HG02571 (cell line): ENCODE measurements around the gene OR1D5.
"Not testable (repeated sequence)": the region's sequence is repeated elsewhere in the genome, so short reads cannot be mapped to it uniquely, and the experiment has no call there.

Experiments used
- ATAC-seq: cut with Tn5 transposase; IDR thresholded peaks from one replicate; pipeline ENCODE4 v1.9.1; 2021; ENCODE audit warnings: mild to moderate bottlenecking, moderate library complexity; ENCODE audit not compliant: unreplicated experiment

The OR1D5 gene, protein sequence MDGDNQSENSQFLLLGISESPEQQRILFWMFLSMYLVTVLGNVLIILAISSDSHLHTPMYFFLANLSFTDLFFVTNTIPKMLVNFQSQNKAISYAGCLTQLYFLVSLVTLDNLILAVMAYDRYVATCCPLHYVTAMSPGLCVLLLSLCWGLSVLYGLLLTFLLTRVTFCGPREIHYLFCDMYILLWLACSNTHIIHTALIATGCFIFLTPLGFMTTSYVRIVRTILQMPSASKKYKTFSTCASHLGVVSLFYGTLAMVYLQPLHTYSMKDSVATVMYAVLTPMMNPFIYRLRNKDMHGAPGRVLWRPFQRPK

DNA sequence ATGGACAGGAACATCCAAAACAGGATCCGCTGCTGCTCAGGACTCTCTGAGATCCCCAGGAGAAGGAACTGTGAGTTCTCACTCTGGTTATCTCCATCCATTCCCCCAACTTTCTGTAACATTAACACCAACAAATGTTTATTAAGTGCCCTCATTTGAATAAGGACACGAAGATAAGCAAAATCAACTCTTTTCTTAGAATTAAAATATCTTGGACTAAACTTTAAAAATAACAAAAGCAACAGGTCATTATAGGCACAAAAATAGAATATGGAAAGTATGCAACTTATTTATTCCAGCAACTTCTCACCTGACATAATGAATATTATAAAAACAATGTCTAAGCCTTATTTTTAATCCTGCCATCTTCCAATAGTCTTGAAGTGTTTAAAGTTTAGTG, at the start of gene OR1D5:
Gene OR1D5, minus strand, starts transcription at position 101 of the 400 bp plus-strand sequence. Its CDS starts 0 bp downstream, at position 101.
- ATAC-seq: not testable (repeated sequence)

DNA sequence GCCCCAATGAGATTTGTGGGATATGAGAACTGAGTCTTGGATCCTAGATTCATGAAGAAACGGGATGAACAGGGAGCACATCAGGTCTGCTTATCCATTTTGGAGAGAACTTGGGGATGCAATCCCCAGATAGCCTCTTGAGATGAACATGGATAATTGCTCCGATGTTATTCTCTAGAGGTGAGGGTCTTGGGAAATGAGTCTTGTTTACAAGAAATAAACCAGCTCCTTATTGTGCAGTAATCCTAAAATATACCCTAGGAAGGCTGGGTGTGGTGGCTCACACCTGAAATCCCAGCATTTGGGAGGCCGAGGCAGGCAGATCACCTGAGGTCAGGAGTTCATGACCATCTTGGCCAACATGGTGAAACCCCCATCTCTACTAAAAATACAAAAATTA, 40.9 kb upstream of the OR1D5 start, which contains the start of gene OR1D2:
Gene OR1D2, minus strand, starts transcription at position 101 of the 400 bp plus-strand sequence. CDS start 11,426 bp downstream, outside the sequence.
- ATAC-seq: no peak

DNA sequence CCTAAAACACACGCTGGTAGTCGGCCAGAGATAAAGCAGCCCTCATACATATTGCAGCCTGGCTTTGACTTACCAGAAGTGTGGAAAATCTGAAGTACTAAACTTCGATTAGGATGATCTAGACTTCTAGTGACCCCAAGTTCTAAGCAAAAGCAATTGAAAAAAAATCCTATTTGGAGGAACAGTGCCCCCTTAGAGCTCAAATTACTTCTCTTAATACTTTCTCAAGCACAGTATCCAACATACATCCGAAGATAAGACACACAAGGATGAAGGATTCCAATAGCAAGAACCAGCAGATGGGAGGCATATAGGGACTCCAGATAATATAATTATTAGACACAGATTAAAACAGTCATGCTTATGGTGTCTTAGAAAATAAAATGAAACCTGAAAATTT, 10.4 kb upstream of the OR1D5 start:
- not testable (repeated sequence) for ATAC-seq

DNA sequence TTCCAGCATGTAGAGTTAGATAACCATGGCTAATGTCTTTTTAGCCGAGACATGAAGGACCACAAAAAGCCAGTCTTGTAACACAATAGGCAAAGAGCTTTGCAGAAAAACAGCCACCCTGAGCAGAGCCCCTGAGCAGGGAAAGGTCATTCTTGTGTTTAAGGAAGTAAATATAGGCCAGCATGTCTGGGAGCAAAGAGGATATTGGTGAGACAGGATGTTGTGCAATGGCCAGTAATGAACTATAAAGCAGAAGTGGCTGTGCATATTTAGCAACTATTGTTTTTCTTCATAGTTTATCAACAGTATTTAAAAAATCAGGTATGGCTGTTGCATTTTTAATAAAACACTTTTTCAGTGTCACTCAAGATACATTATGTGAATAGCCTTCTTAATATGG, 1.8 kb upstream of the OR1D5 start:
- ATAC-seq: not testable (repeated sequence)

DNA sequence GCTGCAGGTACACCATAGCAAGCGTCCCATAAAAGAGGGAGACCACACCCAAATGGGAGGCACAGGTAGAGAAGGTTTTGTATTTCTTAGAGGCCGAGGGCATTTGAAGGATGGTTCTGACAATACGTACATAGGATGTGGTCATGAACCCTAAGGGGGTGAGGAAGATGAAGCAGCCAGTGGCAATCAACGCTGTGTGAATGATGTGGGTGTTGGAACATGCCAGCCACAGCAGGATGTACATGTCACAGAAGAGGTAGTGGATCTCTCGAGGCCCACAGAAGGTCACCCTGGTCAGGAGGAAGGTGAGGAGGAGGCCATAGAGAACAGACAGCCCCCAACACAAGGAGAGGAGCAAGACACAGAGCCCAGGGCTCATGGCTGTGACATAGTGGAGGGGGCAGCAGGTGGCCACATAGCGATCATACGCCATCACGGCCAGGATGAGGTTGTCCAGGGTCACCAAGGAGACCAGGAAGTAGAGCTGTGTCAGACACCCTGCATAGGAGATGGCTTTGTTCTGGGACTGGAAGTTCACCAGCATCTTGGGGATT, 506 bp downstream of the OR1D5 start:
- not testable (repeated sequence) for ATAC-seq

DNA sequence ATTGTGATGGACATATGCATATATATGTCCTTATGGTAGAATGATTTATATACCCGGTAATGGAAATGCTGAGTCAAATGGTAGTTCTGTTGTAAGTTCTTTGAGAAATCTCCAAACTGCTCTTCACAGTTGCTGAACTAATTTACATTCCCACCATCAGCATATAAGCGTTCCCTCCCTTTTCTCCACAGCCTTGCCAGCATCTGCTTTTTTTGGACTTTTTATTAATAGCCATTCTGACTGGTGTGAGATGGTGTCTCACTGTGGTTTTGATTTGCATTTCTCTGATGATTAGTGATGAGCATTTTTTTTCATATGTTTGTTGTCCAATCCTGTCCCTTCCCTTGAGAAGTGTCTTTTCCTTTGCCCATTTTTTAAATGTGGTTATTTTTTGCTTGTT, 8.5 kb downstream of the OR1D5 start:
- ATAC-seq: not testable (repeated sequence)

DNA sequence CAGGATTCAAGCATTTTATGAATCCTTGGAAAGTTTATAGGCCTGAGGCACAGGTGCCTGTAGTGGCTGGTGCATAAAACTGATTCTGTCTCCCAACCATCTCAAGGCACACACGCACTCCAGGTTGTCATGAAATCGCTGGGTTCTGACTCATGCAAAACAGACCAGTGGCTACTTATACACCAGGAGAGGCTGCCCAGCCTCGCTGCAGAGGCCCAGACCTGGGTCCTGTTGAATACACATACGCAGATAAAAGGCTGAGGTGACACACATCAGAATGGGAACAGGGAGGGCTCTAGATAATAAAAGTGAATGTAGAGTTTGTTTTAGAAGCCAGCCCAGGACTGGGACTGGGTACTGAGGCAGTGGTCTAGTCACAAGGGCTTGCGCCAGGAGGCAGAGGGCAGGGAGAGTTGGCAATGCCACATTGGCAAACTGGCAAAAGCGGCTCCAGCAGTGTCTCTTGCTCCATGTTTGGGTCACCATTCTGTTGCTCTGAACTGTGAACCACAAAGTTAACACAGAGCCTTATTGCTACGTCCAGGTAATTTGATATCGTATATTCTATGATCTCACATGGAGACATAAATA, 13.6 kb downstream of the OR1D5 start:
- no peak for ATAC-seq

DNA sequence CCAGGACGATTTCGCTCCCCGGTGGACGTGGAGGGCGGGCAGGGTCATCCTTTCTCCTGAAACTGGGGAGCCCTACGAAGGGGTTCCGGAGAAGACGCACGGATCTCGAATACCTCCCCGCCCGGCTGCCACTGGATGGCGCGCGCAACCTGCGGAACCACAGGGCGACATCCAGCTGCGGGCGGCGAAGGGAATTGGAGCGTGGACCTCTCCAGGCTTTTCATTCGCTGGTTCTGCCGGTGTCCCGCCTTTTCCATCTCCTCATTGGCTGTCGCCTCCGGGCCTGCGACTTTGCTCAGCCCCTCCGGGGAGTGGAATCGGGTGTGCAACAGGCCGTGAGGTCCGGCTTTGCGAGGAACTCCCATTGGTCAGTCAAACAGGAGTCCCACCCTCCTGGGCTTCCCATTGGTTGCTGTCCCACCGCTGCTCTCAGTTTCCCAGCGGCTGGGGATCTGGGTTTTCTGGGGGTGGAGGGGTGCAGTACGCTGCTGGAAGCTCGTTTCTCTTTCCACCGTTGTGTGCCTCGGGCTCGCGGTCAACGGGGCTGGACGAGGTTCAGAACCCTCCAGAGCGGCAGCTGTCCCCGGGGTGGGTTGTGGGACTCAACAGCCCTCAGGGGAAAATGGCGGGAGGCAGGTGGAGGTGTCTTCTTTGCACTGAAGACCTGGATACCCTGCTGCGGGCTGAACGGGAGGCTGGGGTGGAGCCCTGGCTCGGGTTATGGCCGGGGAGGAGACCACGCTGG, 14.5 kb downstream of the OR1D5 start:
- ATAC-seq: peak; percentile 84

DNA sequence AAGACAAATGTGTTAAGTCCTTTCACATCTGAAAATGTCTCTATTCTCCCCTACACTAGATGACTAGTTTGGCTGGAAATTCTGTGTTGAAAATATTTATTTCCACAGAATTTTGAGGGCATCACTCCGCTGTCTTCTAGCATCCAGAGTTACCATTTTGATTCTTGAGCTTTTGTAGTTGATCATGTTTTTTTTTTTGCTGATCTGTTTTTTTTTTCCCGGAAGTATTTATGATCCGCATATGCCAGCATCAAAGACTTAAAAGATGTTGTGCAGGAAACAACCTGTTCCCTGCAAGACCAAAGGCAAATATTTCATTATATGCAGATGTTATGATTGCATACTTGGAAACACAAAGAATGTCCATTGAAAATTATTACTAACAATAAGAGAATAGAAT, 16.7 kb downstream of the OR1D5 start:
- ATAC-seq: no peak

DNA sequence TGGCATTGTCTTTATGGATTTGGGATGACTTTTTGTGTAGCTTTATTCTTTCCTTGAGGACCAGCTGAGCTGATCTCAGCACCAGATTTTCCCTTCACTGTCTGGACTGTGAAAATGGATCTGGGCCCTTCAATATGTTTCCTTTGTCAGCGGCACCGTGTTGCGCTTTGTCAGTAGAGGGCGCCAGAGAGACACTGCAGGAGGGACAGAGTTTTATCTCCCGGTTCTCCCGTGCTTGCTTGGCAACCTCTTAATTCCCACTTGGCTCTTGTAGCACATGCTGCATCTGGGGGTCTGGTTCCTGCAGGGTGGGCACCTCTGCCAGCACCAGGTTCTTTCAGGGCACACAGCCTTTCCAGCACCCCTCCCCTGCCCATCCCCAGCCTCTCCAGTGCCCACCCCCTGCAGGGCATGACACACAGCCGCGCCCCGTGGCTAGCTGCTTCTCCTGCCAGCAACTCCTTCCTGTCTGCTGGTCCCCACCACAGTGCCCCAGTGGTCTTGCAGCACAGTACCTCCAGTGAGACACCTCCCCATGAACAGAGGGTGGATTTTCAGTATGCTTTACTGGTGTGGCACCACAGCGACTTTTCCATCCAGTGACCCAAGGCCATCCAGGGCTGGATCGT, 19.6 kb downstream of the OR1D5 start:
- ATAC-seq: no peak

DNA sequence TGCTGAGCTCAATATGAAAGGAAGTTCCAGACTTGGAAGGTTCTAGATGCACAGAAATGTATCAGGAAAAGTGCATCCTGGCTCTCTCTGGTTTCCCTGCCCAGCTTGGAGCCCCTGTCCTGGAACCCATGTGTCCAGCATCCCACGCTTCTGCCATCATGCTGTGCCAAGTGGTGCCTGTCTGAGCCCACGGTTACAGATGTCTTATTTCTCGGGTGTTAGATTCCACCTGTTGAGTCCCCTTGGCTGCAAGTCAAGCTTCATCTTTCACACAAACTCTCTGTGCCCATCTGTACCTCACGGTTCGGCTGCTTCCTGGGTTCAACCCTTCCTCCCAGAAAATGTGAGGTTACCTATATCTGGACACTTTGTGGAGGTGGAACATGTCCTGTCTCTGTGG, 22.5 kb downstream of the OR1D5 start:
- ATAC-seq: no peak

DNA sequence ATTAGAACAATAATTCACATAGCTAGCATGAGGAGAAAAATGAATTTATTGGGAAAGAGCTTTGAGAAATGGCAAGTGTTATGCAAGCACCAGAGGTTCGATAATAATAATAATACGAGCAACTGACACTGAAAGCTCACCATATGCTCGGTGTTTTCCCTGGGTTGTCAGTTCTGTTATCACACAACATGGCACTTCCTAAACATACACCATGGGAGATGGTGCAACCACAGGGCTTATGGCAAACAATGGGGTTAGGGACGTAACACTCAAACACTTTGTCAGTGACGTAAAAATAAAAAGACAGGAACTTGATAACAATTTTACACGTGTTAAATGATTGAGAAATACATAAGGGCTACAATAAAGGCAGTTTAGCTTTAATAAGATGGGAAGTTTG, 23.7 kb downstream of the OR1D5 start:
- no peak for ATAC-seq

DNA sequence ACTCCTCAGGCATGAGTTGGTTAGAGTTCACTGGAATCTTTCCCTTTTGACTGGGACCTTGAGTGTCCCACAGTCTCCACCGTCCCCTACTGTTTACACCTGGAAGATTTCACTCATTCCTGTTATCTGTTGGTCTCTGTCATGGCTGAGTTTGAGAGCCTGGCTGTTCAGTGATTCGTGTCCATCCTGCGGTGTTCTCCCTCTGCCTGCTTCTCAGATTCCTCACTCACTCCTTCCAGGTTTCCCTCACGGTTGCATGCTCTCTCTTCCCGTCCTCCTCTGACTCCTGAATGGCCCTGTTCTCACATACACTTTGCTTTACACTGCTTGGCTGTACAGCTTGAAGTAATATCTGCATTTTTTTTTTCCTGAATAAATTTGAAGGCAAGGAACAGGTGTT, 24.5 kb downstream of the OR1D5 start:
- ATAC-seq: no peak

DNA sequence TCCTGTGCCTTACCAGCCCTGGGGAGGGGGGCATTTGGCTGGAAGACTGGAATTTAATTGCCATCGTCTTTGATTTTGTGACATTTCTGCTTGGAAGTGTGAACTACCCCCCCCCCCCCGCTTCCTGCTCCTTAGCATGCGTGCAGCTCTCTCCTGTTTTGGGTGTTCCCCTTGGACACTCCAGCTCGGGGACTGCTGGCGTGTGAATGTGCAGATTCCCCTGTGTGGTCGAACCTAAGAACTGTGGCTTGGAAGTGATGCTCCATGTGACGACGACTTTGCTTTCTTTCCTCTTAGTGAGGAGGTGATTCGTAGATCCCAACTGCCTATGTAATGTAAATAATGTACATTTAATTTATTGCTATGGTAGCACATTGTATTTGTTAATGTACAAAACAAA, 26.1 kb downstream of the OR1D5 start:
- ATAC-seq: no peak

DNA sequence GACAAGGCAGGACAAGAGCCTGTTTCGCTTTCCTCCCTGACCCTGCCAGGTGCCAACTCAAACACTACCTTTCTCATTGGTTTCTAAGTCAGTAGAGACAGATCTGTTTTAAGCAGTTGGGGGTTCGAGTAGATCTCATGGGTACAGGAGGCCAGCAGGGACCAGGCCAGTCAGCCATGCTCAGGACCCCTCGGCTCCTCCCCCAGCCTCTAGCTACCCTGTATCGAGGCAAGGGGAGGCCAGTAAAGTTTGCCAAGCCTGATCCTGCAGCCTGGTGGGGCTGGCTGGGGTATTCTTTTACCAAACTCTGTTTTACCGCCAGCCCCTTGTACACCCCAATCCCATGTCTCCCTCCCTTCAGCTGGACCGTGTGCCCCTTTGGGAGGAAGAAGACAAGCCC, 26.6 kb downstream of the OR1D5 start:
- no peak for ATAC-seq

DNA sequence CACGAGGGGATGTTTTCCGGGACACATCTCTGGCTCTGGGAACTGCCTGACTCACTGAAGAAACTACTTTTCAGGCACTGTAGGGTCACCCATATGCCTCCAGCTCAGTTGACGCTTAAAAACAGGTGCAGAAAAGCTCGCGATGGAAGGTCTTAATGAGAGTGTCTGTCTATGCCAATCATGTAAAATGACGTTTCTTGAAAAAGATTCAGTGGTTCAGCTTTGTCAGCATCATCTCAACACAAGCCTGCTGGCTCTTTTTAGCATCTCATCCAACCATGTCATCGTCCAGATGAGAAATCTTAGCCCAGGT, 27.5 kb downstream of the OR1D5 start:
- ATAC-seq: no peak

DNA sequence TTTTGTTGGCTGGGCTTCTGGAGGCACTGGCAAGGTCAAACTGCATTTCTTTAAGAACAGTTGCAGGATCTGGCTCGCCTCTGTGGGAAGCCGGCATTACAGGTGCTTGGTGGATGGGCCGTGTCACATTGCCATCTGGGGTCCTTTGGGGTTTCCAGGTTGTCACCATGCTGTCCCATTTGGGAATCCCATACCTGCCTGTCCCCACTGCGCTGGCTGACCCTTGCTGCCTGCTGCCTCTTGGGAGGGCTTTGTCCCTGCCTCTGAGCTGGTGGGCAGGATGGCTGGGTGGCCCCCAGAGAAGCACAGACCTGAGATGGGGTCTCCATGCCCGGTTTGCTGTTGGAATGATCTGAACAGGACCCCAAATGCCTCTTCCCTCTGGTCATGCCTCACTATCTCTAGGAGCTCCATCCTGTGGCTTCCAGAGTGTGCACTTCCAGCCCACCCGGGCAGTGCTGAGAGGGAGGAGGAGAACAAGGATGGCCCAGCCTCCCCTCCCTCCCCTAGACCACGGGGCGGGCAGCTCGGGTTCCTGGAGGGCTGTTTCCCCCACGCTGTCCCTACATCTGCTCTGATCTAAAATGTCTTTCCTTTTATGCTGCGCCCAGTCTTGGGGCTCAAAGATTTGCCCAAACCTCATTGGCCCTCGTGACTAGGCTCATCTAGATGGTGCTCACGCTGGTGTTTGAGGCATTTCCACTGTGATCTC, 28.0 kb downstream of the OR1D5 start:
- ATAC-seq: no peak

DNA sequence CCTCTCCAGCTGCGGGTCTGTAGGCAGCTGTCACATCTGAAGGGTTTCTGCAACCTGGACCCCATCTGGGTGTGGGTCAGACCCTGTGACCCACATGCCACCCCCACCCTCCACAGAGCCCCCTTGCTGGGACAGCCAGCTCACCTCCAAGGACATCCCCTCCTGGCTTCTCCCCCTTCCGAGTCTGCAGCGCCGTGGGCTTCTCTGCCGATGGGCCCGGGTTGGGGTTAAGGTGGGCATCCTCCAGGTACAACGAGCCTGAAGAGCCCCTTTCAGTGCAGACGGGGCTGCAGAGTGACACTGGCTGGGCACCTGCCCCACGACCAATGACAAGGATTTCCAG, 28.9 kb downstream of the OR1D5 start:
- no peak for ATAC-seq

DNA sequence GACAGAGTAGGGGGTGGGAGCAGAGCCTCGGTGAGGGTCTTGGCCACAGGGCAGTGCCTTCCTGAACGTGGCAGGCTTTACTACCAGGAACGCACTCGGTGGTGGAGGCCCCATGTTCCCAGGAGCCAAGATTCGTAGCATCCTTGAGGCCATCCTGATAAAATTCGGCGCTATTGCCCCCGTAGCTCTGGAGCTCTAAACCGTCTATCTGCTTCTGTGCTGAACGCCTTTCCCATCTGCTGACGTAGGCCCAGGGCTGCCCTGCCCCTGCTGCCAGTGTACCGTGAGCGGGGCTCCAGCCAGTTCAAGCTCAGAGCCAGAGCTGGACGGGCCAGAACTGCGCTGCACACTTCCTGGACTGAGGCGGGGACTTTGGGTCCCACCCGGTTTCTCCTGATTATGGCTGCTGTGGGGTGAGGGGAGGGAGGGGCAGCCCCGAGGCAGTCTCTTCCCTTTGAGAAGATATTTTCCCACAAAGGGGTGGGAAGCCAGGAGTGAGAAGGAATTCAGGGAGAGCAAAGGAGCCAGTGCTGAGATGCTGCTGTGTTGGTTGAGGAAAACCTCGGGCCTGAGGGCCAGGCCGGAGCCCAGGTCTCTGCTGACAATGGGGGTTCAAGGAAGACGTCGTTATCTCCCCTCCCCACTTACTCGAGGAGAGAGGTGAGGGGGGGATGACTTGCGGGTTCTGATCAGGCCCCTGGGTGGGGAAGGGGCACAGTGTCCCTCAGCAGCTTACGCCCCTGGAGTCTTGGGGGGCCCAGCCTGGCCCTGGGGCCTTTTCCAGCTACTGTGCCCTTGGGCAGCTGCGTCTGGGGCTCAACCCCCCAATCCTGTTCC, 29.4 kb downstream of the OR1D5 start:
- ATAC-seq: no peak

DNA sequence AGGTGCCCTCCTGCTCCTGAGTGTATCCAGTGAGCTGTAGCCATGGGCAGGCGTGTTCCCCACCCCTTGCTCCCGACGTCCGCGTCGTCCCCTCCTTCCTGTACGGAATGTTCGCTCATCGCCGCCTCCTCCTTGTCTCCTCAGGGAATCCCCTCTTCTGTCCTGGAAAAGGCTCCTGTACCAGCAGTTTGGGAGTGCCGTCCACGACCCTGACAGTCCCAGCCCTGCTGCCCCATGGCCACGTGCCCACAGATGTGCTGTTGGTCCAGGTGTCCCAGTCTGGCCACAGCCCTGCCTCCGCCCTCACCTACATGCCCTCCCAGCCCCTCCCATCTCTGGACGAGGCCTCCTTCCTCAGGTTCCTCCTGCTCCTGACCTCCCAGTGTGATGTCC, 30.2 kb downstream of the OR1D5 start:
- no peak for ATAC-seq
